RWPE1 (cell line): ENCODE measurements around the gene RPS6KB1.
A peak's percentile ranks its signal among the peaks of the same experiment; 100 is the strongest.

Experiments
- CTCF ChIA-PET: fragments of 350-600 bp; sonication (Branson Sonifier 250); formaldehyde crosslinking; extraction: SDS; loops from one replicate; lab custom pipeline; 2021; lab: Yijun Ruan, JAX
- POLR2A ChIA-PET: fragments of 400-600 bp; formaldehyde crosslinking; extraction: SDS; loops from one replicate; lab custom pipeline; 2020; ENCODE audit warnings: antibody characterized with exemption; ENCODE audit not compliant: low non-redundant PET; lab: Yijun Ruan, JAX
- DNase-seq: peaks from one replicate; pipeline ENCODE4 v3.0.0; 2012; ENCODE audit warnings: low spot score
- H3K27ac ChIP-seq: fragments of 450-650 bp; 2 replicates; pipeline ENCODE4 v1.5.1; 2017
- CTCF ChIP-seq: fragments of 450-650 bp; conservative IDR thresholded peaks from 2 replicates; pipeline ENCODE4 v1.5.1; 2017; ENCODE audit warnings: low read depth, mild to moderate bottlenecking

Gene RPS6KB1

GRCh38 chr17:59892924-59893675, at the start of gene RPS6KB1, which contains the start of gene TUBD1:
RPS6KB1 (plus strand) TSS chr17:59893121; CDS start chr17:59893185, 64 bp downstream.
TUBD1 (minus strand) TSS chr17:59892943; CDS start chr17:59891002, 1,941 bp downstream.
- H3K27ac ChIP-seq, result peak within 1 kb of the TSS; percentile 89
- DNase-seq, result peak; percentile 98
- ChIA-PET POLR2A (interaction anchor here (0.6 to 1.2 kb wide), 3 partner anchors 17 to 148 kb away, joined by 3 to 4 read pairs (median 3); no protein-coding TSS in a partner anchor), CTCF (interaction anchor here (0.6 to 0.9 kb wide), 3 partner anchors 21 to 1440 kb away, joined by 3 to 4 read pairs (median 4); no protein-coding TSS in a partner anchor)
- TF ChIP-seq CTCF, result no peak

- no peak for TF ChIP-seq CTCF
- peak overlapping the region; percentile 97 for H3K27ac ChIP-seq
- DNase-seq, result no peak
- ChIA-PET POLR2A (no interaction called here), CTCF (interaction anchor here (1.1 kb wide), 1 partner anchor 68 kb away, joined by 3 read pairs; no protein-coding TSS in a partner anchor)
These were observed 47.9 kb upstream of the RPS6KB1 start for GRCh38 chr17:59844884-59845594.

GRCh38 chr17:59845595-59846393, 47.1 kb upstream of the RPS6KB1 start:
- CTCF ChIA-PET, result interaction anchor here (1.1 kb wide), 1 partner anchor 69 kb away, joined by 3 read pairs; no protein-coding TSS in a partner anchor
- peak; percentile 59 for DNase-seq

GRCh38 chr17:59846394-59847165, 46.3 kb upstream of the RPS6KB1 start:
- ChIA-PET POLR2A (no interaction called here), CTCF (interaction anchor here (0.7 kb wide), 1 partner anchor 93 kb away, joined by 3 read pairs; no protein-coding TSS in a partner anchor)
- peak overlapping the region; percentile 96 for H3K27ac ChIP-seq
- no peak for TF ChIP-seq CTCF
- peak; percentile 68 for DNase-seq

More at GRCh38 chr17:59845595-59846393, 47.1 kb upstream of the RPS6KB1 start:
- POLR2A ChIA-PET, result no interaction called here
- no peak for TF ChIP-seq CTCF
- peak overlapping the region; percentile 96 for H3K27ac ChIP-seq

DNA sequence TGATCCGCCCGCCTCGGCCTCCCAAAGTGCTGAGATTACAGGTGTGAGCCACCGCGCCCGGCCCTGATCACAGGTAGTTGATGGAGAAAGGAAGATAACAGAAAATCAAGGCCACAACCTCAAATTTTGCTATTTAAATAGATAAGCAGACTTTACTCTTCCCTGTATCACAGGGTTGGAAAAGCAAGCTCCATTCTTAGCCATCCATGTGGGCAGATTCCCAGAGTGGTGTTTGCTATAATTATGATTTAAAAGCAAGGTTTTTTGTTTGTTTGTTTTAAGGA, 44.6 kb upstream of the RPS6KB1 start:
- no peak for TF ChIP-seq CTCF
- POLR2A ChIA-PET, result no interaction called here

More for the DNA sequence above, 44.6 kb upstream of the RPS6KB1 start:
- CTCF ChIA-PET, result interaction anchor here (0.8 kb wide), 1 partner anchor 11 kb away, joined by 4 read pairs; no protein-coding TSS in a partner anchor
- no peak for DNase-seq
- peak overlapping the region; percentile 96 for H3K27ac ChIP-seq
